GM18870 (cell line): ENCODE measurements around the gene CLEC7A.

Source experiments
- ATAC-seq: cut with Tn5 transposase; IDR thresholded peaks from one replicate; pipeline ENCODE4 v1.9.1; 2021; ENCODE audit warnings: moderate library complexity; ENCODE audit not compliant: unreplicated experiment

CLEC7A gene

DNA sequence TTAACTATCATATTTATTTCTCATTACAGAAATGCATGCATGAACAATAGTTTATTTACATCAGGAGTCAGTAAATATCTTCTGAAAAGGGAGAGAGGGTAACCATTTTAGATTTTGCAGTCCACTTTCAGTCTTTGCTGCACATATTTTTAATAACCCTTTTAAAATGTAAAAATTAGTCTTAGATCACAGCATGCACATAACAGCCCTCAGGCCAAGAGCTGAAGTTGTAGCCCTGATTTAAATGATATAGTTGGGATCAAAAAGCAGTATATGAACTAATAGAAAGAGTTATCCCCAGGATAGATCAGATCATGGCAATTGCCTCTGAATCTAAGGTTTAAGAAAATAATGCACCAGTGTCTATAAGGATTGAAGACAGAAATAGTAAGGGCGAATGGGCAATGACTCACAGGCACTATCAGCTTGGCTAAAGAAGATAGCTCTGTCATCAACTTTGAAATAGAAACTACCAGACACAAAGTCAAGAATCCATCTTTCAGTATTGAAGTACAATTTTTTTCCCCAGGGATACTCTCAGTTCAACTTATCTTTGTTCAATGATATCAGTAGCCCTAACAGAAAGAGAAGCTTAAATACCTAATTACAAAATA is 13.1 kb upstream of the CLEC7A start:
- no peak for ATAC-seq

GRCh38 chr12:10140001-10140400 is 10.0 kb upstream of the CLEC7A start:
- no peak for ATAC-seq

DNA sequence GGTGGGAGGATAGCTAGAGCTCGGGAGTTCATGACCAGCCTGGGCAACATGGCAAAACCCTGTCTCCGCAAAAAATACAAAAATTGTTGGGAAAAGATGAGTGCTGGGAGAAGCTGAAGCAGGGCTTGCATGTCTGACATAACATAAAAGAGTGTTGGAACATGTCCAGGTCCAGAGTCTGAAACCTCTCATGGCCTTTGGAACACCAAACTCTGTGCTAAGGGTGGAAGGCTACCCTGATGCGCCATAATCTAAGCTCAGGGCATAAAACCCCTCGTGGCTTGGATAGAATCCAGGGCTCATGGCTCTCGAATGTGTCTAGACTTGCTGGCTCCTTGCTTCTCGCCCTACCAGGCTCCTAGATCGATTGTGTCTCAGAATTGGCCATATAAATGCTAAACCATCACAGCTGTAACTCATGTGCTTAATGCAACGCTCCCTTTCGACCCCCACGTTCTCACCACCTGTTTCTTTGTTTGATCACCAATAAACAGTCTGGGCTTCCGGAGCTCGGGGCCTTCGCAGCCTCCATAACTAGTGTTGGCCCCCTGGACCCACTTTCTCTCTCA is 6.7 kb upstream of the CLEC7A start:
- ATAC-seq = no peak

DNA sequence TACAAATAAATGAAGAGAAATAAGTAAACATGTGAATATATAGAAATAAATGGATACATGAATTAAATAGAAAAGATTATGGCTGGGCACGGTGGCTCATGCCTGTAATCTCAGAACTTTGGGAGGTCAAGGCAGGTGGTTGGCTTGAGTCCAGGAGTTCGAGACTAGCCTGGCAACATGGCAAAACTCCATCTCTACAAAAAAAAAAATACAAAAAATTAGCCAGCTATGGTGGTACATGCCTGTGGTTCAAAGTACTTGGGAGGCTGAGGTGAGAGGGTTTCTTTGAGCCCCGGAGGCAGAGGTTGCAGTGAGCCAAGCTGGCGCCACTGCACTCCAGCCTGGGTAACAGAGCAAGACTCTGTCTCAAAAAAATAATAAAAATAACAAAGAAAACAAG is 5.1 kb upstream of the CLEC7A start:
- no peak for ATAC-seq

GRCh38 chr12:10132850-10133370 is 2.9 kb upstream of the CLEC7A start:
- no peak for ATAC-seq

GRCh38 chr12:10131111-10131690 is 1.2 kb upstream of the CLEC7A start:
- no peak for ATAC-seq

GRCh38 chr12:10128687-10129086 is 1.3 kb downstream of the CLEC7A start:
- no peak for ATAC-seq

DNA sequence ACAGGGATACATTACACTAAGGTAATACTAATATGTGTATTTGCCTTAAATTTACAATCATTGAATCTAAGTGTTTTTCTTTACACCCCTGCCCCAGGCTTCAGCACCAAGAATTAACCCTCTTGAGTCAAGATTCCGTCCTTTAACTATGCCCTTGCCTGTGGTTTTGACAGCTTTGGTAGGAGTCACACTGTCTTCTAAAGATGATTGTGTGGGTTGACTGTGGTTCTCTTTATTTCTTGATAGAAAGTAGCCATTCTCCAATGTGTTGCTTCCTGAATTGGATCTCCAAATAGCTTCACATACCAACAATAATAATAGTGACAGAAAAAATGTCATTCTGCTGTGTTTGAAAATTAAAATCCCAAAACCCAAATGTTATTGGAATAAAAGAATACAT is 3.6 kb downstream of the CLEC7A start:
- ATAC-seq = no peak

DNA sequence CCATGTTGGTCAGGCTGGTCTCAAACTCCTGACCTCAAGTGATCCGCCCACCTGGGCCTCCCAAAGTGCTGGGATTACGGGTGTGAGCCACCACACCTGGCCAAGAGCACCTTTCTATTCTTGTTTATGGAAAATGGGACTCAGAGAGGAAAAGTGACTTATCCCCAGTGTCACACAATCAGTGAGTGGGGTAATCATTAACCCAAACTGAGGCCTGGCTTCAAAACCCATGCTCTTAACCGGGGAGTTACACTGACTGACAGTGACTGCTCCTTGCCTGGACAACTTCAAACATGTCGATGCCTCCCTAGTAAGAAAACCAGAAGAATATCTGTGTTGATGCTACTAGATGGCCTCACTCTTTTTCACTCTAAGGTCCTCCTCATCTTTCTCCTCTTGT is 7.3 kb downstream of the CLEC7A start:
- ATAC-seq = no peak

GRCh38 chr12:10121278-10121677 is 8.7 kb downstream of the CLEC7A start:
- no peak for ATAC-seq

GRCh38 chr12:10119066-10119465 is 10.9 kb downstream of the CLEC7A start:
- ATAC-seq = no peak

DNA sequence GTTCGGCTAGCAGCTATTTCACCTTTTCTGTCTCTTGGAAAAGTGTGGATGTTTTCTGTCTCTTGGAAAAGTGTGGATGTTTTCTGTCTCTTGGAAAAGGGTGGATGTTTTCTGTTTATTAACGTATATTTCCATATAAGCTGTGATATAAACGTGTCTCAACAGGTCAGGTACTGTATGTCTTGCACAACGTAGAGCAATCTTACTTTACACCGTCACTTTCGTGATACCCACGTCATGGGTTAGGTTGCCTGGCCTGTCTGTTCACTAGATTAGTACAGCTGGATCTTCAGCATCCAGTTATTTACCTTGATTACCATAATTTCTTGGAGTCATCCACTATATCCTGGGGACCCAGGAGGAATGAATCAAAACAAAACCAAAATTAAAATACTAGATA is 14.1 kb downstream of the CLEC7A start:
- no peak for ATAC-seq

DNA sequence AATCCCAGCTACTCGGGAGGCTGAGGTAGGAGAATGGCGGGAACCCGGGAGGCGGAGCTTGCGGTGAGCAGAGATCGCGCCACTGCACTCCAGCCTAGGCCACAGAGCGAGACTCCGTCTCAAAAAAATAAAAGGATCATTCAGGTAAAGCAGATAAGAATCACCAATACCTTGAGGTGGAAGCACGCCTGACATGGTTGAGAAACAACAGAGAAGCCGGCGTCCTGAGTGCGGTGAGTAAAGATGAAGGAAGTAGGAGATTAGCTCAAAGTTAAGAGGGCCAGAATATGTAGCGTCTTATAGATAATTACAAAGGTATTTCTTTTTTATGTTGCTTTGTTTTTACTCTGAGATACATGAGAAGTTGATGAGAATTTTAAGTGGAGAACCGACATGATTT is 14.7 kb downstream of the CLEC7A start:
- no peak for ATAC-seq

GRCh38 chr12:10113920-10114319 is 16.1 kb downstream of the CLEC7A start:
- ATAC-seq = no peak

DNA sequence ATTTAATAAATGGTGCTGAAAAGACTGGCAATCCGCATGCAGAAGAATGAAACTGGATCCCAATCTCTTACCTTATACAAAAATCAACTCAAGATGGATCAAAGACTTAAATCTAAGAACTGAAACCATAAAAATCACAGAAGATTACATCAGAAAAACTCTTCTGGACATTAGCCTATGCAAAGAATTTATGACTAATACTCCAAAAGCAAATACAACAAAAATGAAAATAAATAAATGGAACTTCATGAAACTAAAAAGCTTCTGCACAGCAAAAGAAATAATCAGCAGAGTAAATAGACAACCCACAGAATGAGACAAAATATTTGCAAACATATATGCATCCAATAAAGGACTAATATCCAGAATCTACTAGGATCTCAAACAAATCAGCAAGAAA is 16.9 kb downstream of the CLEC7A start:
- no peak for ATAC-seq

GRCh38 chr12:10111451-10111850 is 18.5 kb downstream of the CLEC7A start:
- no peak for ATAC-seq

DNA sequence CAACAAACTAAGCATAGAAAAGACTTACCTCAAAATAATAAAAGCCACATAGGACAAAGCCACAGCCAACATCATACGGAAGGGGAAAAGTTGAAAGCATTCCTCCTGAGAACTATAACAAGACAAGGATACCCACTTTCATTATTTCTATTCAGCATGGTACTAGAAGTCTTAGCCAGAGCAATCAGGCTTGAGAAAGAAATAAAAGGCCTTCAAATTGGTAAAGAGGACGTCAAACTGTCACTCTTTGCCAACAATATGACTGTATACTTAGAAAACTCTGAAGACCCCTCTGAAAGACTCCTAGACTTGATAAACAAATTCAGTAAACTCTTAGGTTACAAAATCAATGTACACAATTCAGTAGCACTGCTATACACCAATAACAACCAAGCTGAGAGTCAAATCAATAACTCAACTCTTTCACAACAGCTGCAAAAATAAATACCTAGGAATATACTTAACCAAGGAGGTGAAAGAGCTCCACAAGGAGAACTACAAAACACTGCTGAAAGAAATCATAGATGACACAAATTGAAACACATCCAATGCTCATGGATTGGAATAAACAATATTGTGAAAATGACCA is 19.6 kb downstream of the CLEC7A start:
- ATAC-seq = no peak

- no peak for ATAC-seq
Observed at GRCh38 chr12:10102322-10102721, 27.7 kb downstream of the CLEC7A start.

DNA sequence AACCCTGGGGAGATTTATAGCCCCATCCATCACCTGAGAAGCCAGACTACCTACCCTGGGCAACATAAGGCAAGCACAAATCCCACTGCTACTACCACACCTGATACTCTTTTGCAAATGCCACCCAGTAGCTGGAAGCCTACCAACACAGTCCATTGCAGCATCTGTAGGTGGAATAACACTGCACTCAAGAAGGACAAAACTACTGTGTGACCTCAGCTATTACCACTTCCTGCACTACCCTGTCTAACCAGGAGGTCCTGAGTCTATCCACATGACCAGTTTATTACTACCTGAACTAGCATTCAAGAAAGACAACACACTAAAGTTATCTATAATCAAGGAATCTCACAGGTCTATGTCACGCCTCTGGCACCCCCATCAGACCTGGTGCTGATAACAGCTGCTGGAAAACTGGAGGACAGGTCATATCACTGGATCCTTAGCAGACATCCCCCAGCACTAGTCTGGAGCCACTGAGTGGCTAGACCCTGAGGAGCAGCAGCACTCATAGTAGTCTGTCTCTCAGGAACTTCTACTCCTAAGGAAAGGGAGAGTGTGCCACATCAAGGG is 28.3 kb downstream of the CLEC7A start:
- no peak for ATAC-seq

DNA sequence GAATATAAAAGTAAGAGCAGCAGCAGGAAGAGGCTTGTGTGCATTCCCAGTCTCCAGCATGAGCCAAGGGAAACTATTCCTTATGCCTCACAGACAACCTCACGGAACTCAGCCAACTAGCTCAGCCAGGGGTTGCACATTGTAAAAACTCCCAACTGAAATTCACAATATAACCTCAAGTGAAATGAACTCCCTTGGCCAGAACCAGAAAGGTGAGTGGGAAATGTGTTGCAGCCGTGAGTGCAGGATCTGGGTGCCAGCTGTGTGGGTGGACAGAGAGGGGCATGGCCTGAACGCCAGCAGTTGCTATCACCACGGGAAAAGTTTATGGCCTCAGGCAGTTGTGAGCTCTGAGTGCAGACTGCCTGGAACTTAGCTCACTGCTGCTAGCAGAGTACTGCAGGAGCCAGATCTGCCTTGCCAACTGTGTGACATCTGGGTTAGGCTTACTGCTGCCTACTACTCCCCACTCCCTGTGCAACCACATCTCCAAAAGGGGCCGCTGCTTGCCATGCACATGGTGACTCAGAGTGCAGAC is 28.9 kb downstream of the CLEC7A start:
- ATAC-seq = no peak

DNA sequence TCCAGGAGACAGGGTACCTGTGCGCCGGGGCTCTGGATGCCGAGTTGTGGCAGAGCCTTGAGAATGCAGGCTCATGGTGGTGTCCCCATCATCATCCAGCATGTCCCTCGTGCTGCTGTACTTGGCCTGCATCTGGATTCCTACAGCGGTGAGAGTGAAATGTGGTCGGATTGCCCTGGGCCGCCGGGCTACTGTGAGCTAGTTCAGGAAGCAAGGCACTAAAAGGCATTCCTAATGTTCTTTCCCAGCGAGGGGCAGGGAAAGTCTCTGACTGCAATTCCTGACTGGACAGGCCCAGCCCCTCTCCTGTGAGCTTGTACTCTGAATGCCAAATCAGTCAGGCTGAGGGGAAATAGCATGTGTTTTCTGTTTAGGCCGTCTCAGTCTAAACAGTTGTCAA is 31.2 kb downstream of the CLEC7A start, which contains the start of gene CLEC1A:
CLEC1A (minus strand) TSS at position 195 of the 400 bp plus-strand sequence; CDS start at position 132, 63 bp downstream.
- ATAC-seq = no peak
